Astrocyte of the cerebellum (primary cell): ENCODE data around the gene KIF22.
A peak's percentile ranks its signal among the peaks of the same experiment; 100 is the strongest.
"Not testable (repeated sequence)": the region's sequence is repeated elsewhere in the genome, so short reads cannot be mapped to it uniquely, and the experiment has no call there.

Experiments
- DNase-seq: peaks from one replicate; pipeline ENCODE4 v3.0.0-alpha.2; 2011; ENCODE audit warnings: low read depth
- H3K4me3 ChIP-seq: 2 replicates; pipeline ENCODE4 v1.5.1; 2011; ENCODE audit warnings: mild to moderate bottlenecking, low read depth, low read length, moderate library complexity
- in situ Hi-C: cut with HindIII; loops from 2 replicates; pipeline ENCODE4 v1.10.0; 2017; ENCODE audit warnings: low sequenced_read_pairs
- TF ChIP-seq, protein P1 (sequence below): IDR thresholded peaks from 2 replicates; pipeline ENCODE4 v1.5.1; 2012; ENCODE audit warnings: low read length, low read depth, moderate library complexity, mild to moderate bottlenecking; ENCODE audit errors: missing control alignments

KIF22 gene

DNA sequence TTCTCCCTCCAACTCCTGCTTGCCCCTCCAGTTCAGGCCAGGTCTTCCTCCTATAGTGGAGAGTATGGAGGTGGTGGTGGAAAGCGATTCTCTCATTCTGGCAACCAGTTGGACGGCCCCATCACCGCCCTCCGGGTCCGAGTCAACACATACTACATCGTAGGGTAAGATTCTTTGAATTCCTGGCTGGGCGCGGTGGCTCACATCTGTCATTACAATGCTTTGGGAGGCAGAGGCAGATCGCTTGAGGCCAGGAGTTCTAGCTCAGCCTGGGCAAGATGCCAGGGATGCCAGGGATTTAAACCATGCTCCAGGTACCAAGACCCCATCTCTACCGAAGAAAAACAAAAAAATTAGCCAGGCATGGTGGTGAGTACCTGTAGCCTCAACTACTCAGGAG lies 11.1 kb upstream of the KIF22 start:
- DNase-seq: no peak
- TF ChIP-seq, protein P1, sequence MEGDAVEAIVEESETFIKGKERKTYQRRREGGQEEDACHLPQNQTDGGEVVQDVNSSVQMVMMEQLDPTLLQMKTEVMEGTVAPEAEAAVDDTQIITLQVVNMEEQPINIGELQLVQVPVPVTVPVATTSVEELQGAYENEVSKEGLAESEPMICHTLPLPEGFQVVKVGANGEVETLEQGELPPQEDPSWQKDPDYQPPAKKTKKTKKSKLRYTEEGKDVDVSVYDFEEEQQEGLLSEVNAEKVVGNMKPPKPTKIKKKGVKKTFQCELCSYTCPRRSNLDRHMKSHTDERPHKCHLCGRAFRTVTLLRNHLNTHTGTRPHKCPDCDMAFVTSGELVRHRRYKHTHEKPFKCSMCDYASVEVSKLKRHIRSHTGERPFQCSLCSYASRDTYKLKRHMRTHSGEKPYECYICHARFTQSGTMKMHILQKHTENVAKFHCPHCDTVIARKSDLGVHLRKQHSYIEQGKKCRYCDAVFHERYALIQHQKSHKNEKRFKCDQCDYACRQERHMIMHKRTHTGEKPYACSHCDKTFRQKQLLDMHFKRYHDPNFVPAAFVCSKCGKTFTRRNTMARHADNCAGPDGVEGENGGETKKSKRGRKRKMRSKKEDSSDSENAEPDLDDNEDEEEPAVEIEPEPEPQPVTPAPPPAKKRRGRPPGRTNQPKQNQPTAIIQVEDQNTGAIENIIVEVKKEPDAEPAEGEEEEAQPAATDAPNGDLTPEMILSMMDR: no peak

DNA sequence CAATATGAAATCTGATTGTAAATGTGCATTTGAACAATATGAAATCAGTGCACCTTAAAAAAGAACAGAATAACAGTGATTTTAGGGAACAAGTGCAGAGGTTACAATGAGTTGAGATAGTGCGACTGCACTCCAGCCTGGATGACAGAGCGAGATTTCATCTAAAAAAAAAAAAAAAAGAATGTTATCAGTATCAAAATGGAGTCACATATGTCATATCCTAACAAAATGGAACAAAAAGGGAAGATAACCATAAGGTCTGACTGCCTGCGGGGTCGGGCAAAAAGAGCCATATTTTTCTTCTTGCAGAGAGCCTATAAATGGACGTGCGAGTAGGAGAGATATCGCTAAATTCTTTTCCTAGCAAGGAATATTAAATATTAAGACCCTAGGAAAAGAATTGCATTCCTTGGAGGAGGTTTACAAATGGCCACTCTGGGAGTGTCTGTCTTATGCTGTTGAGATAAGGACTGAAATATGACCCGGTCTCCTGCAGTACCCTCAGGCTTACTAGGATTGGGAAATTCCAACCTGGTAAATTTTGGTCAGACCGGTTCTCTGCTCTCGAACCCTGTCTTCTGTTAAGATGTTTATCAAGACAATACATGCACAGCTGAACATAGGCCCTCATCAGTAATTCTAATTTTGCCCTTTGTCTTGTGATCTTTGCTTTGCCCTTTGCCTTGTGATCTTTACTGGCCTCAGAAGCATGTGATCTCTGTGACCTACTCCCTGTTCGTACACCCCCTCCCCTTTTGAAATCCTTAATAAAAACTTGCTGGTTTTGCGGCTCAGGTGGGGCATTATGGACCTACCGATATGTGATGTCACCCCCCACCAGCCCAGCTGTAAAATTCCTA lies 7.2 kb upstream of the KIF22 start:
- DNase-seq, in situ Hi-C loops, H3K4me3 ChIP-seq: not testable (repeated sequence)

More for the DNA sequence above, 11.1 kb upstream of the KIF22 start:
- no peak overlapping the region for H3K4me3 ChIP-seq
- in situ Hi-C loops: no loop called here

DNA sequence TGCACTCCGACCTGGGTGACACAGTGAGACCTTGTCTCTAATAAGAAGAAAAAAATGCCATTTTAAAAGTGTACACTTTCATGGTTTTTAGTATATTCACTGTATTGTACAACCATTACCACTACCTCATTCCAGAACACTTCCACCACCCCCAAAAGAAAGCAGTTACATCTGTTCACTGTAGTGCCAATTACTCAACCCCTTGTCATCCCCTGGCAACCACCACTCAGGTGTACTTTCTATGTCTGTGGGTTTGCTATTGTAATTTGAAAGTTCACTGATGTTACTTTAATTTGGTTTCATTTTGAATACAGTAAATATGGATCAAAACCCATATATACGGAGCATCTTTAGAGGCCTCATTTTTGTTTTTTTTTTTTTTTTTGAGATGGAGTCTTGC lies 6.4 kb upstream of the KIF22 start:
- DNase-seq: no peak
- no peak overlapping the region for H3K4me3 ChIP-seq
- in situ Hi-C loops: no loop called here
- TF ChIP-seq, protein P1: no peak

DNA sequence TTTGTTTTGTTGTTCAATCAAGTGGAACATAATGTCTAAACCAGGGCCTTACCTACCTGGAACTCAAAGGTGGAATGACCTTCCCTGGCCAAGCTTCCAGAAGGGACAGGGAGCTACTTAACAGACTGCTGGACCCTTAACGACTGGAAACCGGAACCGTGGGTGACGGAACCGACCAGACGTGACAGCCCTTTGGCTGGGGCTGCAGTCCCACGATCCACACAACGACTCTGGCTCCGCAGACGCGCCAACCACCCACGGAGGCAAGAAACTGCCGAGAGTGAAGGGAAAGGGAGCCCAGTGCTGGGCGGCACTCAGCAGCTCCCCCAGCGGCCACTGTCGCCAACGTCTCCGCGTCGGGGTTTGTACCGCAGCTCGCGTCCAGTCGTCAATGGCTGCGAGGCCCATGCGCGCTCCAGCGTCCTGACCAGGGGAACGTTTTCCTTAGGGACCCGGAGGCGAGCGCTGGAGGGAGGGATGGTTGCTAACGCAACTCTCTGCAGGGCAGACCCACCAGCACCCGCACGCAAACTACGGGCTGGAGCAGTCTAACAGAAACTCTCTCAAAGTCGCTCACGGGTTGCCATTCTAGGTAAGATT lies 5.5 kb upstream of the KIF22 start:
- H3K4me3 ChIP-seq: peak overlapping the region; percentile 14
- DNase-seq: no peak
- TF ChIP-seq, protein P1: peak; percentile 86
- in situ Hi-C loops: no loop called here

DNA sequence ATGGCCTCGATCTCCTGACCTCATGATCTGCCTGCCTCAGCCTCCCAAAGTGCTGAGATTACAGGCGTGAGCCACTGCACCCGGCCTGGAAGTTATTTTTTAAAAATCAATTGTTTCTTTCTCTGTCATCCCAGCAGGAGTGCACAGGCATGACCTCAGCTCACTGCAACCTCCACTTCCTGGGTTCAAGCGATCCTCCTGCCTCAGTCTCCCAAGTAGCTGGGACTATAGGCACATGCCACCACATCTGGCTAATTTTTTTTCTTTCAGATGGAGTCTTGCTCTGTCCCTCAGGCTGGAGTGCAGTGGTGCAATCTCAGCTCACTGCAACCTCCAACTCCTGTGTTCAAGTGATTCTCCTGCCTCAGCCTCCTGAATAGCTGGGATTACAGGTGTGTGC lies 3.4 kb upstream of the KIF22 start:
- in situ Hi-C loops, DNase-seq, H3K4me3 ChIP-seq: not testable (repeated sequence)

DNA sequence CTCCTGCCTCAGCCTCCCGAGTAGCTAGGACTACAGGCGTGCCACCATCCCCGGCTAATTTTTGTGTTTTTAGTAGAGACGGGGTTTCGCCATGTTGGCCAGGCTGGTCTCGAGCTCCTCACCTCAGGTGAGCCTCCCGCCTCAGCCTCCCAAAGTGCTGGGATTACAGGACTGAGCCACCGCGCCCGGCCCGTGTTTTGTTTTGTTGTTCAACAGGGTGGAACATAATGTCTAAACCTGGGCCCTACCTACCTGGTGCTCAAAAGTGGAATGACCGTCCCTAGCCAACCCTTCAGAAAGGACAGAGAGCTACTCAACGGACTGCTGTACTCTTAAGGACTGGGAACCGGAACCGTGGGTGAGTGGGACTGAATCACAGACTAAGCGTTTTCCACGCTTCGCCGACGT lies 772 bp upstream of the KIF22 start:
- peak overlapping the region; percentile 92 for H3K4me3 ChIP-seq
- in situ Hi-C loops: no loop called here
- TF ChIP-seq, protein P1: no peak
- no peak for DNase-seq

DNA sequence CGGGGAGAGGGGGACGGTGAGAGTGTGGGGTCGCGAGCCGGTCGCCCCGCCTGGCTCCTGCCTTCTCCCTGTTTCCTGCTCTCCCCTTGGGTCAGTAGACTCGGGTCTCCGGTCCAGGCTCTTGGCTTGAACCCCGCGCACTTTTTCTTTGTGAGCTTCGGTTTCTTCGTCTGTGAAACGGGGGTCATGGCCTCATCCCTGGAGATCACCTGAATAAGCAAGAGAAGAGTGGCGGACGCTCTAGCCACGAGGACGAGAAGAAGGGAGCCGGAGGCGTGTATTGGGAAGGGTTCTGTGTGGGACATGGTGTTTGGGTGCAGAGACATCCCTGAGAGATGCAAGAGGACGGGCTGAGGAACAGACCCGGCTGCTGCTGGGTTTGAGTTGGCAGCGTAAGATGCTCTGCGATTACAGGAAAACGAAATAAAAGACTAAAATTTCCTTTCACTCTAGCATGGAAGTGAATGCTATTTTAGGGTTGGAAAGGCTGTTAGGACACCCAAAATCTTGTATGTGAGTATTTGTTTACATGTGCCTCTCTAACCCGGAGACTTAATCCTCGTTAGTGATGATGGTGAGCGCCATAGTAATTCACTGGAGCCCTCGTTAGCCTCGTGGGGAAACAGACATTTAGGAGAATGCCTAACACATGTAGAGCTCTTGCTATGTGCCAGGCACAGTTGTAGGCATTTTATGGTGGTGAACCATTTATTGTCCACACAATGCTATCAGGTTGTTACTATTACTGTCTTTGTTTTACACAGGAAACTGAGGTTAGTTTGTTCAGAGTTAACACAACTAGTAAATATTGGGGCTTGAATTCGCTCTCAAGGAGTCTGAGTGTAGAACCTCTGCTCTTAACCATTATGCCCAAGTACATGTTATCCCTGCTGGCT lies 646 bp downstream of the KIF22 start:
- in situ Hi-C loops: no loop called here
- TF ChIP-seq, protein P1: no peak
- DNase-seq: no peak
- peak overlapping the region; percentile 92 for H3K4me3 ChIP-seq
